Measurements from ENCODE around the gene PPP1R18.

PPP1R18 gene

DNA sequence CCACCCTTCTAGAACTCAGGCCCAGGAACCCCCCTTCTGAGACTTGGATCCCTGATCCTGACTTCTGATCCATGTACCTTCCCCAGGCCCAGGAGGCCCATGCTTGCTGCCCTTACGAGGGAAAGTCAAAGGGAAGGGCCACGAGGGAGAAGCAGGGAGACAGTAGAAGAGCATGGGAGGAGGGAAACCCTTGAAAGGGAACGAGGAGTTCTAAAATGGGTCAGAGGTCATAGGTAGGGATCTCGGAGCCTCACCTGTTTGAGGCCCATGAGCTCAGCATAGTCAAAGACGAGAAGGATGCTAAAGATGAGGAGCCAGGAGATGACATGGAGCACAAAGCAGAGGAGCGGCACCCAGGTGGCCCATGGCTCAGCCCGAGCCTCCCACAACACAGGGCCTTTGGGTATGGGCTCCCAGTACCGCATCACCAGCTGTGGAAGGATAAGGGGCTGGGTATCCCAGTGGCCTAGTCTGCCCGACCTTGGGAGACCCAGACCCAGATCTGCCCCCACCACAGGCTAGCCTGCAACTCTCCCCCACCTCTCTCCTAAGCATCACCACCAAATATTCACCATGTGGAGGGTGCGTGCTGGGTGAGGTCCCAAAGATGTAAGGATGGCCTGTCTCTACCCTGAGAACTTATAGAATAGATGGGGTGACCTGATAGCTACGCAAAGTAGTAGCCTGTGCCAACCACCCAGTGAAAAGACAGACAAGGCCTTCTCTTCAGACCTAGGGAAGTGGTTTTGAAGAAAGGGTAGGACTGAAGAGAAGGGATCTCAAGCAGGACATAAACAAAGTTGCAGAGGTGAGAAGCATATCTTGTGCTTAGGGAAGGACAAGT lies 2.8 kb upstream of the PPP1R18 start:
- DNase-seq (ENCODE audit: low read depth) = no peak

DNA sequence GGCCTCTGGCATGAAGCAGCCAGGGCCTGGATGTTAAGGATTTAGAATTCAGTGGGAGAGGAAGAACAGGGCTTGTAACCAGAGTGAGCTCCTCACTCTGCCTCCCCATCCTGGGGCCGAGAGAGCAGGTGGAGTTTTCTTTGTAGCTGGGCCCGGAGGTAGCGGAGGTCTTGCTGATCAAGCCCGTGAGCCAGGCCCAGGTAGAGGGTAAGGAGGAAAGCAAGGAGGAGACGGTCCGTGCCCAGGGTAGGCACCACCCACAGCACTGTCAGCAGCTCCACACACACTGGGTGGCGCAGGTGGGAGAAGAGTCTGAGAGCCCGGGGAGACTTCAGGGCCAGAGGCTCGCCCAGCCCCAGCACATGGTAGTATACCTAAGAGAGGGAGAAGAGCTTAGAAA lies 2.1 kb upstream of the PPP1R18 start:
- no peak for DNase-seq (ENCODE audit: low read depth)

- DNase-seq (ENCODE audit: low read depth) = no peak
Measured at GRCh38 chr6:30687659-30688431, 1.4 kb upstream of the PPP1R18 start.

DNA sequence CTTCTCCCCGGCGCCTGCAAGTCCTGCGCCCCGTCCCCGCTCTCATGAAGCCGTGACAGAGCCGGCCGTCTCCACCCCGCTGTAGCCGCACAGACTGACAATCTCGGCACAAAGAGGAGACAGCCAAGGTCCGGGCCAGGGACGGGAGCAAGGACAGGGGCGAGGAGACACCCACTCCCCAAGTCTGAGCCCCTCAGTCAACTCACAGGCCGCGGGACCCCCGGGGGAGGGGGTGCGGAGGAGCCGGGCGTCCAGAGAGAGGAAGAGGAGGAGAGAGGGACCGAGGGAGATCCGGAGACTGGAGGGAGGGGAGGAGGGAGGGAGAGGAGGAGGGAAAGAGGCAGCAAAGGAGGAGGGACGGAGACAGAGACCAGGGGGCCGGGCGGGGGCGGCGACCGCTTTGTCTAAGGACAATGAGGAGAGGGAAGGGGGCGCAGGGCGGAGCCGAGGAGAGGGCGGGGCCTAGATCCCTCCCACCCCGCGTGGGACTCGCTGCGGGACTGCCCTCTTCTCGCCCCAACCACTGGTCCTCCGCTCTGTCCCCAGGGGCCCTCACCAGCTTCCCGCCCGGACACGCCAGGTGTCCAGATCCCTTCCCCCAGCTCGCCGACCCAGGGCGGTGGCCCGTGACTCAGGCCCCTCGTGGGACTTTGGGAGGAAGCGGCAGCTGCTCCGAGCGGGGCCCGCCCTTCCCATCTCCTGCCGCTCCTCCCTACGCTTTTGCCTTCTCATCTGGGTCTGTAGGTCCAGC lies 638 bp upstream of the PPP1R18 start:
- DNase-seq (ENCODE audit: low read depth) = peak; percentile 71

DNA sequence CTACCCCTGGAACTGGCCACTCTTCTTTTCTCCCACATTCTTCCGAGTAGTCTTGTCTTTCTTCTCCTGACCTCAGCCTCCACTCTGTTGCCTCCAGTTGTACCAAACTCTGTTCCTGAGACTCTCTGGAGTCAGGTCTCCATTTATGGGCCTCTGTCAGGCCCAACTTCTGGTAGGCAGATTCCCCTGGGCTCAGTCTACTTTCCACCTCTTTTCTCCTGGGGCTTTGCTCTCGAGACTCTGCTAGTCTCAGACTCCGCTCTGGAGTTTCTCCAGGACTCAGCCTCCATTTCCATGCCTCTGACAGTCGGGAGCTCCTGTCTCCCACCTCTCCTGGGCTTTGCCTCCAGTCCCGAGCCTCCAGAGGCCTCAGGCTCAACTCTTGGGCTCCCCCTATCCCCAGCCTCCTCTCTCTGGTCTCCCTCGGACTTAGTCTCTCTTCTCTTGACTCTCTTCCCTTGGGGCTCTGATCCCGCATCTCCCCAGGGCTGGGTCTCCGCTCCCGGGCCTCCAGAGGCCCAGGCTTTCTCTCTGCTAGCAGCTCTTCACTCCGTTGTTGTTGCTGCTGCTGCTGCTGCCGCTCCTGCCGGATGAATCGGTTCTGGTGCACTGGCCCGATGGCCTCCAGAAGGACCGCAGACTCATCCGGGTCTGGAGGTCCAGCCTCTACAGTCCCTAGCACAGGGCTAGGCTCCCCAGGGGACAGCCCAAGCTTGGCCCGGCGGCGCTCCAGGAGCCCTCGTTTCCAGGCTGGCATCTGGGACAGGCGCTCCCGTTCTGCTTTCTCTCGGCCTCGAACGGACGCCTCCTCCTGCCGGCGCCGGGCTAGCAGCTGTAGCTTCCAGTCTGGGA lies 1.1 kb downstream of the PPP1R18 start:
- no peak for DNase-seq (ENCODE audit: low read depth)

GRCh38 chr6:30684386-30685156 lies 1.9 kb downstream of the PPP1R18 start:
- DNase-seq (ENCODE audit: low read depth) = peak; percentile 47

DNA sequence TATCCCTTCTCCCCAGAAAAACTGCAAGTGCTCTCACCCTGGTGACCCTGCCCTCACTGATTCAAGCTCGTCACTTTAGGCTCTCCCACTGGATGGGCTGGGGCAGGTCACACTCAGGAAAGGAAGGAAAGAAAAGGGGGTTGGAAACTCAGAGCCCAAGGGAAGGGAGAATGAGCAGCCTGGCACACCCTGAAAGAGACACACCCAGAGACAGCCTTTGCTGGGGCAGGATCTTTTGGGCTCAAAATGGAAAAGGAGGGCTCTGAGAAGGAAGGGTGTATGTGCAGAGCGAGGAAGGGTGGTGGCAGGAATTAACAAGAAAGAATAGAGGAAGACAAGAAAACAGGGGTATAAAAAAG lies 2.5 kb downstream of the PPP1R18 start:
- DNase-seq (ENCODE audit: low read depth) = no peak

- DNase-seq (ENCODE audit: low read depth) = no peak
Measured at GRCh38 chr6:30683183-30683979, 3.1 kb downstream of the PPP1R18 start.

DNA sequence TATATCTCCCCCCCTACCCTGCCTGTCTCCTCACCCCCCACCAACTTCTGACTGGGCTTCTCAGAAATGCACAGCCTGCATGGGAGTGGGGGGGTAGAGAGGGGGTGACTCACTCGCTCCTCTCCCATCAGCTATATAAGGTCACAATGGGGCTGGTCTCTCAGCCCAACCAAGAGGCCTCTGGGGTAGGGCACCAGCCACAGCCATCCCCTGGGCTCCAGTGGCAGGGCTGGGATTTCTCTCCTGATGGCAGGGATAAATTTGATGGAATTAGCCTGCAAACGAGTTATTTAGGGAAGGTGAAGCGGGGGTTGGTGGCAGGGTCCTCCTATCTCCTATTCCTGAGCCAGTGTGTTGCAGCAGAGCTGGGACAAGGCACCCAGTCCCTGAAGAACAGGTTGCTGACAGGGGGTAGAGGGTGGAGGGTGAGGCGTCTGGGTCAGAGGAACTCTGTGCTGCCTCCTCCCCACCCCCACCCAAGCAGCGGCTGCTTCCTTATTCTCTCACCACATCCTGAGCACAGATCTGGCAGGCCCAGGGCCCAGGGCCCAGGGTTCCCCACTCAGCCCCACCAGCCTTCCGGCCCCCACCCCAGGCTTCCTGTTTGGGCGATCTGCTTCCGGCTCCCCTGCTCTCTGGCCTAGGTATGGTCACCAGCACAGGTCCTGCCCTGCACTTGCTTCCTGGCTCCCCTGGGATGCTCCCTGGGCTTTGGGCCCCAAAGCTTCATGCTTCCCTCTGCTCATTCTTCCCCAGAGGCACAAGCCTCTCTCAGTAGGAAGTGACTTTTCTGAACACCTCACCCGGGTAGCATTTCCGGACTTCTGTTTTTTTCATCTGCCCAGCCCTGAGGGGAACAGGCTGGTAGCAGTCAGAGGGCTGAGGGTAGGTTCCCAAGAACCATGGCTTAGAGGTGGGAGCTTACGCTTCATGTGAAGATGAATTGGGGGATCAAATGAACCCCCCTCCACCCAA lies 4.0 kb downstream of the PPP1R18 start:
- peak; percentile 86 for DNase-seq (ENCODE audit: low read depth)

- DNase-seq (ENCODE audit: low read depth) = no peak
Measured at GRCh38 chr6:30681766-30682142, 4.7 kb downstream of the PPP1R18 start.

DNA sequence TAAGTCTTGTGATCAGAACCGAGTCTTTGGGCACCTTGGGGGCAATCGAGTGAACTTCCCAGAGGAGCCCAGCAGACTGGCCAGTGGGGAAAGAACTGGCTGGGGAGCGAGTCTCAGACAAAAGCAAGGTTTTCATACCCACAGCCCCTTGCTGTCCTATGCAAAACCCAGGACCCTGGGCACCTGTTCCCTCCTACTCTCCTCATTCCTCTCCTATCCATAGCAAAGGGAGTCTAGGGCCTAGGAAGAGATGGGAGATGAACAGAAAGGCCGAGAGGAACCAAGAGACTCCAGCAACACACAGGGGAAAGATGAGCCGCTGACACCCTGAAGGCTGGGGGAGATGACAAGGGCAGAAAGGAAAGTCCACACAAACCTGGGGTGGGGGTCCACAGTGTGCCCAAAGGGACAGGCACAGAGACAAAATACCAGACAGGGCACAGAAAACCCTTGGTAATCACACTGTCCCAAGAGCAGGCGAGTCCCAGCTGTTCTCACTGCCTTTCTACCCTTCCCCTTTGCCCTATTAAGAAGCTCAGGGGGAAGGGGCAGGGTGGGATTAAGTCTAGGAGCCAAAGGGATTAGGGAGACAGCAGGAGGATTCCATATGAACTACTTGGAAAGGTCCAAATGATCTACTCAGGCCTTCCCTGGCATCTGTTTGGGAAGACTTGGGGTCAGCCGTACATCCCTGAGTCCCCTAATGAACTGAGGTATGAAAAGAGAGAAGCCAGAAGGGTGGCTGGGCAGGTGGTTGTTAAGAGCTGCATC lies 6.5 kb downstream of the PPP1R18 start:
- DNase-seq (ENCODE audit: low read depth) = no peak

- peak; percentile 83 for DNase-seq (ENCODE audit: low read depth)
Measured at GRCh38 chr6:30678964-30679726, 7.3 kb downstream of the PPP1R18 start.

- DNase-seq (ENCODE audit: low read depth) = no peak
Measured at GRCh38 chr6:30676660-30677285, 9.7 kb downstream of the PPP1R18 start.

DNA sequence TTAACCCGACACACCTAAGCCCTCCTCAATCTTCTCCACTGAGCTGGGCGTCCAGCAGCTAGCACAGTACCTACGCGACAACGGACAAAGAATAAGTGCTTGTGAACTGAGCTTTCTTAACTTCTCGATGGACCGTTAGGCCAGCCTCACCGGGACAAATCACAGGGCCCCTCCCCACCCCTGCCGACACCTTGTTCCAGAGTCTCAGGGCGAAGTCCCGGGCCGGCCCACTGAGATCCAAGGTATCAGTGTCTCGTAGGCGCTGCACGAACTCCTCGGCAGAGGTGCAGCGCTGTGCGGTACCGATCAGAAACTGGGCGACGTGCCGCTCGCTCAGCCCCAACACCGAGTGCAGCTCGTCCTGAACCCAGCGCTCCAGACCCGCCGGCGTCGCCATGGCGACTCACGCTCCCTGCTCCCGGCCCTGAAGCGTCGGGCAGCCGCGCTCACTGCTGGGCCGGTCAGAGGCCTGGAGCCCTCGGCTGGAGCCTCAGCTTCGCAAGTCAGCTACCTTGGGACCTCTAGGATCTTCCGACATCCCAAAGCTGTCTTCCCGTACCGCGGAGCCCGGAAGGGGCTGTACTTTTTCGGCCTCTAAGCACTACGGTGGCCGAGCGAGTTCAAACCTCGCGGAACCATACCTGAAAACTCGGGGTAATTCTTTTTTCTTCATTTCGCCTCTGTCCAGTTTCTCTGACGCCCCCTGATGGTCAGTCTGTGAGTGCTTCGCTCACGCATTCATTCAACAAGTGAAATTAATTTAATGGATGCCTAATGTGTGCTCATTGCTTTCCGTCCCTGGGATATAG lies 13.8 kb downstream of the PPP1R18 start, which contains the start of gene DHX16:
Gene DHX16, minus strand, starts transcription at position 562 of the 809 bp plus-strand sequence. Its CDS starts 165 bp downstream, at position 397.
- peak; percentile 83 for DNase-seq (ENCODE audit: low read depth)

GRCh38 chr6:30670760-30671527 lies 15.5 kb downstream of the PPP1R18 start:
- DNase-seq (ENCODE audit: low read depth) = no peak
